CD1c-positive myeloid dendritic cell (primary cell): ENCODE measurements around the gene ADAMTS7.
"Not testable (repeated sequence)": the region's sequence is repeated elsewhere in the genome, so short reads cannot be mapped to it uniquely, and the experiment has no call there.

Experiments used
- DNase-seq: peaks from one replicate; pipeline ENCODE4 v3.0.0-alpha.2; 2016; ENCODE audit errors: extremely low spot score

ADAMTS7 gene

GRCh38 chr15:78811124-78811824, at the start of gene ADAMTS7:
TSS of gene ADAMTS7 (minus strand) at chr15:78811464. CDS start at chr15:78811220, 244 bp downstream.
- DNase-seq = peak; percentile 27

- DNase-seq = peak; percentile 85
Observed at GRCh38 chr15:78859971-78860719, 48.9 kb upstream of the ADAMTS7 start.

DNA sequence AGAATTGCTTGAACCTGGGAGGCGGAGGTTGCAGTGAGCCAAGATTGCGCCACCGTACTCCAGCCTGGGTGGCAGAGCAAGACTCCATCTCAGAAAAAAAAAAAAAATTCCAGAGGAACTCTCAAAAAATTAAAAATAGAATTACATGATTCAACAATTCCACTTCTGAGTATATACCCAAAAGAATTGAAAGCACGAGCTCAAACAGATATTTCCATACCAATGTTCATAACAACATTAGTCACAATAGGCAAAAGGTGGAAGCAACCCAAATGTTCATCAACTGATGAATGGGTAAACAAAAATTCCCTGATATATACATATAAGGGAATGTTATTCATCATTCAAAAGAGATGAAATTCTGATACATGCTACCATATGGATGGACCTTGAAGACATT, 44.5 kb upstream of the ADAMTS7 start:
- DNase-seq = no peak

GRCh38 chr15:78854833-78855372, 43.6 kb upstream of the ADAMTS7 start:
- no peak for DNase-seq

GRCh38 chr15:78853500-78853899, 42.2 kb upstream of the ADAMTS7 start:
- no peak for DNase-seq

DNA sequence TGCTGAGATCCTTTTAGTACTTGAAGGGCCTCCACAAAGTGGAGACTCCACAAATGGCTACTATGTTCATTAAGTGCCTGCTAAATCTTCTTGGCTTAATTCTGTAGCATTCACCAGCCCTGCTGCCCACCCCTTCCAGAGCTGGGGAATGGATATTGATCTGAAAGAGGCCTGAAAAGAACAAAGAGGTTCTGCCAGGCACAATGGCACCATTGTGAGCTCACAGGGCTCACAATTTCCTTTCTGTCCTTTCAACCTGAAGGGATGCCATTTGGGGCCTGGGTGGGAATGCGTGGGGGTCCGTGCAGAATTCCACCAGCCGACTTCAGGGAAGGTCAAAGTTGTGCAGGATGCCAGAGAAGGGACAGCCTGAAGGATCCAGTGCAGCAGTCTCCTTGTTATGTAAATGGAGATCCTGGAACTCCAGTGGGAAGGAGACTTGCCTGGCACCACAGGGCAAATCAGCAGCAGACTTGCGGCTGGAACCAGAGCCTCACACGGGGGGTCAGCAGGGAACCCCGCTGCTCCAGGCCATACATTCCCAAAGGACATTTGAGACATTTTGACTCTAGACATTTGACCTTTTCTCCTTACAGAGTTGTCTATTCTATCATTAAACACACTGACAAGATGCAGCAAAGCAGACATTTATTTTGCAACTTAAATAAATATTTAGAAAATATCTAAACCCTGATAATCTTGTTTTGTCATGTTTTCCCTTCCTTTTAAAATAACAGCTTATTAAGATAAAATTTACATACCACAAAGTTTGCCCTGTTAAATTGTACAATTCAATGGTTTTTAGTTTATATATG, 39.9 kb upstream of the ADAMTS7 start:
- no peak for DNase-seq

GRCh38 chr15:78850352-78850751, 39.1 kb upstream of the ADAMTS7 start:
- no peak for DNase-seq

GRCh38 chr15:78847387-78847906, 36.2 kb upstream of the ADAMTS7 start:
- DNase-seq = not testable (repeated sequence)

DNA sequence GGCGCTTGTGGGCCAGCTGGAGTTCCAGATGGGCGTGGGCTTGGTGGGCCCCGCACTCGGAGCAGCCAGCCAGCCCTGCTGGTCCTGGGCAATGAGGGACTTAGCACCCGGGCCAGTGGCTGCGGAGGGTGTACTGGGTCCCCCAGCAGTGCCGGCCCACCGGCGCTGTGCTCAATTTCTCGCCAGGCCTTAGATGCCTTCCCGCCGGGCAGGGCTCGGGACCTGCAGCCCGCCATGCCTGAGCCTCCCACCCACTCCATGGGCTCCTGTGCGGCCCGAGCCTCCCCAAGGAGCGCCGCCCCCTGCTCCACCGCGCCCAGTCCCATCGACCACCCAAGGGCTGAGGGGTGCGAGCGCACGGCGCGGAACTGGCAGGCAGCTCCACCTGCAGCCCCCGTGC, 35.6 kb upstream of the ADAMTS7 start:
- not testable (repeated sequence) for DNase-seq

- DNase-seq = no peak
Observed at GRCh38 chr15:78842519-78842918, 31.3 kb upstream of the ADAMTS7 start.

DNA sequence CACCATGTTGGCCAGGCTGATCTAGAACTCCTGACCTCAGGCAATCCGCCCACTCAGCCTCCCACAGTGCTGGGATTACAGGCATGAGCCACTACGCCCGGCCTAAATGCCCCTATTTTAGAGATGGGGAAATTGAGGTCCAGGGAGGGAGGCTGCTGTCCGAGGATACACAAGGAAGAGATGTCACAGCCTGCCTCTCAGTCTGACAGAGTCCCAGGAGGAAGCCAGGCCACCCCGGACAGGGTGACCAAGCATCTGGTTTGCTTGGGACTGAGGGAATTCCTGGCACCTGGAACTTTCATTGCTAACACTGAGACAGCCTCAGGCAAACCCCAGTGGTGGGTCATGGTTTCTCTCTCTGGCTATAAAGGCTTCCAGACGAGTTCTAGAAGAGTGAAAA, 30.6 kb upstream of the ADAMTS7 start:
- no peak for DNase-seq

DNA sequence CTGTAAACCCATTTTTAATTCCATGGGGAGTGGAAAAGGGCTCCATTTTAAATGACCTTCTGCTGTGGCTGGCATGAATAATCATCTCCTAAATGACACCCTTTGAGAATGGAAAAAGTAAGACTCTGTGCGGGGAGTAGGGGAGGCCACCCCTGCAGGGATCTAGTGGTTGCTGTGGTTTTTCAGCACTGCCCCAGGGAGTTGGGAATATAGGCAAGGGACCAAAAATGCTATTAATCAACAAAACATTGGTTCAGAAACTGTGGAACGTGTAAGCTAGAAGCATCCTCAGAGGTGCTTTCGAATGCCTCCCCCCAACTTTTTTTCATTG, 30.1 kb upstream of the ADAMTS7 start:
- no peak for DNase-seq

- peak; percentile 65 for DNase-seq
Observed at GRCh38 chr15:78840661-78841375, 29.6 kb upstream of the ADAMTS7 start.

DNA sequence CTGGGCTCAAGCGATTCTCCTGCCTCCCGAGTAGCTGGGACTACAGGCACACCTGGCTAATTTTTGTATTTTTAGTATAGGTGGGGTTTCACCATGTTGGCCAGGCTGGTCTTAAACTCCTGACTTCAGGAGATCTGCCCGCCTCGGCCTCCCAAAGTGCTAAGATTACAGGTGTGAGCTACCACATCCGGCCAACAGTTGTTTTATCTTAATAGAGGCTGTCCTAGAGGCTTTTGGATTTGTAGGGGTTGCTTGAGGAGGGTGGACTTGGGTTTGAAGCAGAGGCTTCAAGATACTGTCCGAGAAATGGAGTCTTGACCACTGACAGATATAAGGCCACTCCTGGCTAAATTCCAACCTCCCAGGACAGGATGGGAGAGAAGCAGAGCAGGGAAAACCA, 27.9 kb upstream of the ADAMTS7 start:
- not testable (repeated sequence) for DNase-seq

- DNase-seq = no peak
Observed at GRCh38 chr15:78838489-78838888, 27.2 kb upstream of the ADAMTS7 start.

GRCh38 chr15:78837543-78837942, 26.3 kb upstream of the ADAMTS7 start:
- DNase-seq = no peak

DNA sequence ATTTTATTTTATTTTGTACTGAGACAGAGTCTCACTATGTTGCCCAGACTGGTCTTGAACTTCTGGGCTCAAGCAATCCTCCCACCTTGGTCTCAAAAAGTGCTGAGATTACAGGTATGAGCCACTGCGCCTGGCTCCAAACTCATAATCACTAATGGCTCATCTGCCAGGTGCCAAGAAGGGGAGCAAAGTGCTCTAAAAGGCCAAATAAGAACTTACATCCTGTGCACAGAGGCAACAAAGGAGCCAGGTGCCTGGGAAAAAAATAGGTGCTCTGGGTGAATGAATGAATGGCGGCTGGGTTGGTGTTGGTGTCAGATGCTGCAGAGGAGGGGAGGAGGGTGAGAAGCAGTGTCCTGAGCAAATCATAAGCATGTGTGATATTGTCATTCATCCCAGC, 25.9 kb upstream of the ADAMTS7 start:
- DNase-seq = no peak

GRCh38 chr15:78836333-78836732, 25.1 kb upstream of the ADAMTS7 start:
- DNase-seq = no peak

DNA sequence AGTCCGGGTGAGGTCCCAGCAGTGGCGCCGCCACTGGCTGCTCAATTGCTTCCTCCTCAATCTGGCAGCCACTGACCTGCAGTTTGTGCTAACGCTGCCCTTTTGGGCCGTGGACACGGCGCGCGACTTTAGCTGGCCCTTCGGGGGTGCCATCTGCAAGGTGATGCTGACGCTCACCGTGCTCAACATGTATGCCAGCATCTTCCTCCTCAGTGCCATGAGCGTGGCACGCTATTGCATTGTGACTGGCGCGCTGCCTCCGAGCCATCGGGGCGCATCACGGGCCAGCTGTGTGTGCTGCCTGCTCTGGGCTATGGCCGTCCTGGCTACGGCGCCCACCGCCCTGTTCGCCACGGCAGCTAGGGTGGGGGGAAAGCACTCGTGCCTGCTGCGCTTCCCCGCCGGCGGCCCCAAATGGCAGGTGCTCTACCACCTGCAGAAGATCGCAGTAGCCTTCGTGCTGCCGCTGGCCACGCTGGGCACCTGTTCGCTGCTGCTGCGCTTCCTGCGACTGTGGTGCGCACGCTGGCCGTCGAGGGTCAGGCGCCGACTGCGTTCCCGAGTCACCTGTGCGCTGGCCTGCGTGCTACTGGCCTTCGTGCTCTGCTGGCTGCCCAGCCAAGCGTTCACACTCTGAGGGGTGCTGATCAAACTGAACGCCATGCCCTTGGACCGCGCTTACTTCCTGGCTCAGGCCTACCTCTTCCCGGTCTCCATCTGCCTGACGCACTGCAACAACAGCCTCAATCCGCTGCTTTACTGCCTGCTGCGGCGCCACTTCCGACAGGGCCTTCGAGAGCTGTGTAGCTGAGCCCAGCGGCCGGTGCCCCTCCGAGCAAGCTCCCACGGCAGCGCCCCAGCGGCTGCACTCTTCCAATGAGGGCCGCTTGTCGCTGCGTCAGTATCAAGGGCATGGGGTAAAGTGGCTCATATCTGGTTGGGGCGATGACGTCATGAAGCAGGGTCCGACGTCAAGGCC, 20.3 kb upstream of the ADAMTS7 start:
- no peak for DNase-seq
